Vagina (tissue), 2 donors: ENCODE results near the gene CHMP6.

Experiments used
- POLR2A ChIP-seq, 2 donors: fragments of 450-650 bp; IDR thresholded peaks; one replicate each; pipeline ENCODE4 v1.6.1; 2017; ENCODE audit warnings: antibody characterized with exemption in 2 of 2, mild to moderate bottlenecking in 2 of 2, moderate library complexity in 2 of 2
- POLR2AphosphoS5 ChIP-seq, 2 donors: sonication (generic); formaldehyde crosslinking; IDR thresholded peaks; one replicate each; pipeline ENCODE4 v1.9.0; 2017; ENCODE audit warnings: antibody characterized with exemption in 2 of 2, mild to moderate bottlenecking in 2 of 2, low read depth in 1 of 2; ENCODE audit not compliant: insufficient read depth in 1 of 2
- TF ChIP-seq, protein P1 (sequence below), 3 experiments: fragments of 450-650 bp in 2 of 3; fragments of 200-600 bp in 1 of 3; sonication (generic) in 1 of 3; IDR thresholded peaks; one replicate each; pipeline ENCODE4 v1.5.1; 2017 to 2019; ENCODE audit warnings: antibody characterized with exemption in 3 of 3, mild to moderate bottlenecking in 2 of 3, moderate library complexity in 2 of 3

DNA sequence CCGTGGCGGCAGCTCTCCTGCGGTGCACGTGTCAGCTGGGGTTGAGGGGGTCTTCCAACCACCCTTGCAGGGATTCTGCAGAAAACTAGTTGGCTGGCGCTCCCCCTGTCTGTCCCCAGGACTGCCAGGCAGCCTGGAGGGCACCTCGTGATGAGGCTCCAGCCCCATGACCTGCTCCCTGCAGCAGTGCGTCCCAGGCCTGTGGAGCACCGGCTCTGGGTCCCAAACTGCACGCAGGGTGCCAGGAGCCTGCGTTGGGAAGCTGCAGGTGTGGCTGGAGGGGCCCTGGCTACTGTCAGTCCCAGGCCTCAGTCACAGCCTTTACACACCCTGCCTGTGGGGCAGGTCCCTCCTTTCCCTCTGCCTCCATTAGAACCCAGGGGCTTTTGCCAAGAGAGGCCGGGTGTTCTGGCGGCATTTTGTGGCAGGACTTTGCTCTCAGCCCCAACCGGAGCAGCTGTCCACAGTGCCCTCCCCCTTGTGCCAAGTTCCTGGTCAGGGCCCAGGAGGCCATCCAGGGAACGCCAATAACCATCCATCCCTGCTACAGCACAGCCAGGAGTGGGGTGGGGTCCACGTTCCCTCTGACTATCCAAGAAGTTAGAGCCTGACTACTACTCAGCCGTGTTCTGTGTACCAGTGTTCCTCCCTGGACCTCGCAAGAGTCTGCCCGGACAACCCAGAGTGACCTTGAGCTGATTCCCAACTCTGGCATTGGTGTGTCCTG is 9.2 kb downstream of the CHMP6 start:
- no peak for TF ChIP-seq POLR2AphosphoS5 (IDR thresholded peaks at IDR 0.05; ENCODE audit: insufficient read depth in 1 of 2, low read depth in 1 of 2)
- TF ChIP-seq POLR2A (IDR thresholded peaks at IDR 0.05): no peak
- TF ChIP-seq, protein P1, sequence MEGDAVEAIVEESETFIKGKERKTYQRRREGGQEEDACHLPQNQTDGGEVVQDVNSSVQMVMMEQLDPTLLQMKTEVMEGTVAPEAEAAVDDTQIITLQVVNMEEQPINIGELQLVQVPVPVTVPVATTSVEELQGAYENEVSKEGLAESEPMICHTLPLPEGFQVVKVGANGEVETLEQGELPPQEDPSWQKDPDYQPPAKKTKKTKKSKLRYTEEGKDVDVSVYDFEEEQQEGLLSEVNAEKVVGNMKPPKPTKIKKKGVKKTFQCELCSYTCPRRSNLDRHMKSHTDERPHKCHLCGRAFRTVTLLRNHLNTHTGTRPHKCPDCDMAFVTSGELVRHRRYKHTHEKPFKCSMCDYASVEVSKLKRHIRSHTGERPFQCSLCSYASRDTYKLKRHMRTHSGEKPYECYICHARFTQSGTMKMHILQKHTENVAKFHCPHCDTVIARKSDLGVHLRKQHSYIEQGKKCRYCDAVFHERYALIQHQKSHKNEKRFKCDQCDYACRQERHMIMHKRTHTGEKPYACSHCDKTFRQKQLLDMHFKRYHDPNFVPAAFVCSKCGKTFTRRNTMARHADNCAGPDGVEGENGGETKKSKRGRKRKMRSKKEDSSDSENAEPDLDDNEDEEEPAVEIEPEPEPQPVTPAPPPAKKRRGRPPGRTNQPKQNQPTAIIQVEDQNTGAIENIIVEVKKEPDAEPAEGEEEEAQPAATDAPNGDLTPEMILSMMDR (IDR thresholded peaks at IDR 0.05): no peak
